Measurements from ENCODE around the gene MARK4. TPM values are rescaled to one million over a fixed set of nuclear protein-coding genes. Genes with fewer than 3 reads are reported as not detected.
"Not testable (repeated sequence)": the region's sequence is repeated elsewhere in the genome, so short reads cannot be mapped to it uniquely, and the experiment has no call there.

MARK4 gene
- polyA plus RNA-seq, 1 donor (not counting 4 experiments of a cell fraction or from before 2014, with no cell fraction given): 19.7 TPM

DNA sequence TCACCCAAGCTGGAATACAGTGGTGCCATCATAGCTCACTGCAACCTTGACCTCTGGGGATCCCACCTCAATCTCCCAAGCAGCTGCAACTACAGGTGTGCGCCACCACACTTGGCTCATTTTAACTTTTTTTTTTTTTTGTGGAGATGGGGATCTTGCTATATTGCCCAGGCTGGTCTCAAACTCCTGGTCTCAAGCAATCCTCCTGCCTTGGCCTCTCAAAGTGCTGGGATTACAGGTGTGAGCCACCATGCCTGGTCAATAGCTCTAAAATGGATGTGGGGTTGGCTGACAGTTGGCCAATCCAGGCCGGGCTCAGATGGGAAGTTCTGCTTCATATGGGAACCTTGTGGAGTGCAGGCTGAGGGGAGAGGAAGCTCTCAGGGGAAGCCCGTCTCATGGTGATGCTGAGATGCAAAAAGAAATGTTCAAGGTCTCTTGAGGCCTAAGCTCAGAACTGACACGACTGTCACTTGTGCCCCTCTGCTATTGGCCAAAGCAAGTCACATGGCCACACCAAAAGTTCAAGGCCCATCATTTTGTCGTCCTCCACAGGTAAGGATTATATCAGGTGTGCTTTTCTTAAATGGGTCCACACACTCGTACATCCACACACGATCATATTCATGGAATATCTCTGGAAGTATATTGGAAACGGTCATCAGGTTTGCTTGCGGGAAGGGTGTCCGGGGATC lies 82.7 kb downstream of the MARK4 start:
- no peak overlapping the region for H3K27ac ChIP-seq (ENCODE audit: control insufficient read depth, insufficient read depth, low read length)
- FAIRE-seq (no peak), DNase-seq (ENCODE audit: low read depth, low spot score) (no peak)
- TF ChIP-seq EZH2 (IDR thresholded peaks at IDR 0.05; ENCODE audit: low read length): no peak
- H2AFZ ChIP-seq (ENCODE audit: control insufficient read depth, low read length): no peak overlapping the region
- H3K79me2 ChIP-seq (ENCODE audit: control insufficient read depth, insufficient read depth, low read length): no peaks in the 10 kb centered on the region
- dilution Hi-C loops (cut with MboI; ENCODE audit: extremely low pct_ligation_motif_present, low sequenced_read_pairs): no loop called here
- H3K9me1 ChIP-seq (ENCODE audit: control insufficient read depth, extremely low read depth, insufficient read depth, low read length): no peaks in the 10 kb centered on the region
- H4K20me1 ChIP-seq (ENCODE audit: control insufficient read depth, extremely low read depth, insufficient read depth, low read length): no peaks in the 10 kb centered on the region
- H3K9ac ChIP-seq (ENCODE audit: control insufficient read depth, extremely low read depth, insufficient read depth, low read length): no peak overlapping the region
- peaks cover 5% of the 10 kb centered on the region for H3K4me1 ChIP-seq (ENCODE audit: control insufficient read depth, extremely low read depth, insufficient read depth, low read length)
- H3K36me3 ChIP-seq (ENCODE audit: control insufficient read depth in 2 of 2, extremely low read depth in 1 of 2, insufficient read depth in 2 of 2, low read length in 2 of 2): no peaks in the 10 kb centered on the region
- no peak overlapping the region for H3K4me3 ChIP-seq (ENCODE audit: control insufficient read depth in 2 of 3, extremely low read depth in 1 of 3, insufficient read depth in 2 of 3, low read depth in 1 of 3, low read length in 3 of 3)
- no peak overlapping the region for H3K4me2 ChIP-seq (ENCODE audit: control insufficient read depth, extremely low read depth, insufficient read depth, low read depth, low read length)
- no peaks in the 10 kb centered on the region for H3K27me3 ChIP-seq (ENCODE audit: control insufficient read depth, extremely low read depth, insufficient read depth, low read length)
- H3K9me3 ChIP-seq (ENCODE audit: control insufficient read depth, low read depth, low read length): no peaks in the 10 kb centered on the region

GRCh38 chr19:45334881-45335280 lies 83.8 kb downstream of the MARK4 start:
- not testable (repeated sequence) for FAIRE-seq; H3K27me3 ChIP-seq (ENCODE audit: control insufficient read depth, extremely low read depth, insufficient read depth, low read length); H4K20me1 ChIP-seq (ENCODE audit: control insufficient read depth, extremely low read depth, insufficient read depth, low read length)

GRCh38 chr19:45336696-45337251 lies 85.7 kb downstream of the MARK4 start:
- dilution Hi-C loops (cut with MboI; ENCODE audit: extremely low pct_ligation_motif_present, low sequenced_read_pairs): no loop called here

More at GRCh38 chr19:45334881-45335280, 83.8 kb downstream of the MARK4 start:
- H3K9me1 ChIP-seq (ENCODE audit: control insufficient read depth, extremely low read depth, insufficient read depth, low read length); DNase-seq (ENCODE audit: low read depth, low spot score); H3K36me3 ChIP-seq (ENCODE audit: control insufficient read depth in 2 of 2, extremely low read depth in 1 of 2, insufficient read depth in 2 of 2, low read length in 2 of 2); H3K4me3 ChIP-seq (ENCODE audit: control insufficient read depth in 2 of 3, extremely low read depth in 1 of 3, insufficient read depth in 2 of 3, low read depth in 1 of 3, low read length in 3 of 3); H3K79me2 ChIP-seq (ENCODE audit: control insufficient read depth, insufficient read depth, low read length); H3K9me3 ChIP-seq (ENCODE audit: control insufficient read depth, low read depth, low read length); H3K4me2 ChIP-seq (ENCODE audit: control insufficient read depth, extremely low read depth, insufficient read depth, low read depth, low read length); dilution Hi-C loops (cut with MboI; ENCODE audit: extremely low pct_ligation_motif_present, low sequenced_read_pairs); H3K27ac ChIP-seq (ENCODE audit: control insufficient read depth, insufficient read depth, low read length); H3K4me1 ChIP-seq (ENCODE audit: control insufficient read depth, extremely low read depth, insufficient read depth, low read length); H3K9ac ChIP-seq (ENCODE audit: control insufficient read depth, extremely low read depth, insufficient read depth, low read length); H2AFZ ChIP-seq (ENCODE audit: control insufficient read depth, low read length): not testable (repeated sequence)

More at GRCh38 chr19:45336696-45337251, 85.7 kb downstream of the MARK4 start:
- Histone ChIP-seq H3K9ac (ENCODE audit: control insufficient read depth, extremely low read depth, insufficient read depth, low read length) (no peak overlapping the region), H3K4me1 (ENCODE audit: control insufficient read depth, extremely low read depth, insufficient read depth, low read length) (peaks cover 13% of the 10 kb centered on the region), H3K79me2 (ENCODE audit: control insufficient read depth, insufficient read depth, low read length) (peaks cover 9% of the 10 kb centered on the region), H3K9me3 (ENCODE audit: control insufficient read depth, low read depth, low read length) (no peaks in the 10 kb centered on the region), H3K27me3 (ENCODE audit: control insufficient read depth, extremely low read depth, insufficient read depth, low read length) (no peaks in the 10 kb centered on the region), H2AFZ (ENCODE audit: control insufficient read depth, low read length) (no peak overlapping the region), H3K4me2 (ENCODE audit: control insufficient read depth, extremely low read depth, insufficient read depth, low read depth, low read length) (no peak overlapping the region), H3K9me1 (ENCODE audit: control insufficient read depth, extremely low read depth, insufficient read depth, low read length) (no peaks in the 10 kb centered on the region), H3K4me3 (ENCODE audit: control insufficient read depth in 2 of 3, extremely low read depth in 1 of 3, insufficient read depth in 2 of 3, low read depth in 1 of 3, low read length in 3 of 3) (no peak overlapping the region), H4K20me1 (ENCODE audit: control insufficient read depth, extremely low read depth, insufficient read depth, low read length) (no peaks in the 10 kb centered on the region), H3K27ac (ENCODE audit: control insufficient read depth, insufficient read depth, low read length) (no peak overlapping the region), H3K36me3 (ENCODE audit: control insufficient read depth in 2 of 2, extremely low read depth in 1 of 2, insufficient read depth in 2 of 2, low read length in 2 of 2) (no peaks in the 10 kb centered on the region)
- DNase-seq (ENCODE audit: low read depth, low spot score): no peak
- no peak for FAIRE-seq
- TF ChIP-seq EZH2 (IDR thresholded peaks at IDR 0.05; ENCODE audit: low read length) (no peak), CTCF (optimal IDR thresholded peaks at IDR 0.05 in 1 of 3, IDR thresholded peaks at IDR 0.05 in 1 of 3, conservative IDR thresholded peaks at IDR 0.05 in 1 of 3; ENCODE audit: extremely low read depth in 1 of 3, insufficient read depth in 2 of 3, low read length in 3 of 3) (no peak)
